HG02678 (cell line): ENCODE measurements around the gene KIF16B.
A peak's percentile ranks its signal among the peaks of the same experiment; 100 is the strongest.

Experiments used
- ATAC-seq: cut with Tn5 transposase; IDR thresholded peaks from one replicate; pipeline ENCODE4 v1.9.1; 2021; ENCODE audit warnings: mild to moderate bottlenecking, moderate library complexity; ENCODE audit not compliant: unreplicated experiment

Gene KIF16B

DNA sequence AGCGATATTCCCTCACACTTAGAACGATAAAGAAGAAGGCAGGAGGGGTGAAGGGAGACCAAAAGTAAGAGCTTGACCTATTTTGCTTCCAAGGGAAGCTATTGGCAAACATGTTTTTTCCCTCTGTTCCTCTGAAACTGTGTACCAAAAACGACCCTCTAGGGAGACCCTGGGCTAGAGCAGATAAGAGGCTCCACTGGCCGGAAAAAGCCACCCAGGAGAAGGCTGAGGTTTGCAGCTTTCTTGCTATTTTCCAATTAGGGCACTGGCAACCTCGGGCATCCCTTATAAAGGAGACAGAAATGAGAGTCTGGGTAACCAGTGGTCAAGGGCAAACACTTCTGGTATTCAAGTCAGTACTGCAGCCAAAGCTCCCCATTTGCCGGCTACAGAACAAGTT is 168.0 kb downstream of the KIF16B start:
- no peak for ATAC-seq

DNA sequence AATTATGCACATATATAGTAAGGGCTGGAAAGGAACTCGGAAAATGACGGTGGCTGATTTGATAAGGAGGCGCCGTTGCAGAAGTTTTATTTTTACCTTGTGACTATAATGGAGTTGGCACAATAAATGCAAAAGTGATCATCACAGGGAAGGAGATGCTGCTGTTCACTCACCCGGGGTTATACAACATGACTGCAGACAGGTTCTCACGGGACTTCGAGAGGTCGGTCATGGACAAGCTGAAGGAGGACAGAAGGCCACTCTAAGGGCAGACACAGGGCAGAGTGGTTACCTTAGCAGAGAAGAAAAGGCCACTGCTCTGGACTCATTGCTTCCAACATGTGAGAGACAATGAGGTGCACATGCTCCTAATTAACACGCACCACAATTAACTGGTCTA is 168.6 kb downstream of the KIF16B start:
- no peak for ATAC-seq

DNA sequence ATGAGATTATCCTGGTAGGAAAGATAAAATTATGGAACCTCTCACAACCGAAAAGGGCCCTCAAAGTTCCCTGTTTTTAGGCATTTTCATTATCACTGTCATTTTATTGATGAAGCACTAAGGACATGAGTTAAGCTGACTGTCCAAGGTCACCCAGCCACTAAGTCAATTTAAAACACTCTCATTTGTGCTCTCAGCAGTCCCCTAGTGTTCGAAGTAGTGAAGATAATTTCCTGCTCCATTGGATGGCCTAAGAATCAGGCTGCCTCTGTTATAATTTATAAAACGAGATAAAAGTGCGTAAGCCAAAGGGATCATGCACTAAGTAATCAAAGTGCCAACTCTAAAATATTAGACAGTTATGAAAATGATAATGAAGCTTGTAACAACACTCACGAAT is 169.1 kb downstream of the KIF16B start:
- no peak for ATAC-seq

DNA sequence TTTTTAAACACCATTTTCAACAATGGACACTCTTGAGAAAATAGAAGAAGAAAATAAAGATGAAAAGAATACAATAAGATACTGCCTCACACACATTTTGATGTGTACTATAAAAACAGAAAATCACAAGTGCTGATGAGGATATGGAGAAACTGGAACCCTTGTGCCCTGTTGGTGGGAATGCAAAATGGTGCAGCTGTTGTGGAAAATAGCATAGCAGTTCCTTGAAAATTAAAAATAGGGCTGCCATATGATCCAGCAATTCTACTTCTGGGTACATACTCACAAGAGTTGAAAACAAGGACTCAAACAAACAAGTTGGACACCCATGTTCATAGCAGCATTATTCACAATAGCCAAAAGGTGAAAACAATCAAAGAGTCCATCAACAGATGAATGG is 173.0 kb downstream of the KIF16B start:
- no peak for ATAC-seq

DNA sequence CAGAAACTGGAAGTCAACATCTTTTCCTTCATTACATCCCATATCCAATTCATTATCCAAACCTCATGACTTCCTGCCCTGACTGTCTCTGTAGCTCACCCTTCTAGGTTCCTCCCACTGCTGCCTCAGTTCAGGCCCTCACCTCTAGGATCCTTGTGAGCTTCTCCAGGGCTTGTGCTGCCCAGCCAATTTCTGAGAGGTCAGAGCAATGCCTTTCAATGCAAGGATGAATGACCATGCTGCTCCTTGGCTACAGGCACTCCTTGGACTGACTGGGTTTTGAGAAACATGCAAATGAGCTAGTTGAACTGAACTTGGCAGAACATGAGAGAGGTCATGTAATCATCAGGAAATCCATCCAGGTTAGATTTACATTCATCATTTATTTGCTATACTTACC is 173.4 kb downstream of the KIF16B start:
- no peak for ATAC-seq

DNA sequence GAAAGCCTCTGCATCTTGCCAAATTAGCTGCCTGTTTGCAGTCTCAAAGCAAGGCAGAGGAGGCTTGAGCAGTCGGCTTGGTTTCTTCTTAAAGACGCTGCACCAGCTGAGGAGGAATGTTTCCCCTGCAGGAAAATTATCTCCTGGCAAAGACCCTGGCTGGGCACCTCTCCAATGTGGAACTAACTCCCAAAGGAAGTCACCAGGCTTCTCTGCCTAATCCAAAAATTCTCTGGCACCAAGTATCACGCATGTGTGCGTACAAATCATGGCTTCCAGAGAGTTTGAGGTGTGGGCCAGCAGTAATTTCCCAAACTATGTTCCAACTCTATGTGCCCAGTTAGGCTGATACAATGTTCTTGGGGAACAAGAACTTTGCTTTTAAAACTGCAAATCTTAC is 176.2 kb downstream of the KIF16B start:
- no peak for ATAC-seq

DNA sequence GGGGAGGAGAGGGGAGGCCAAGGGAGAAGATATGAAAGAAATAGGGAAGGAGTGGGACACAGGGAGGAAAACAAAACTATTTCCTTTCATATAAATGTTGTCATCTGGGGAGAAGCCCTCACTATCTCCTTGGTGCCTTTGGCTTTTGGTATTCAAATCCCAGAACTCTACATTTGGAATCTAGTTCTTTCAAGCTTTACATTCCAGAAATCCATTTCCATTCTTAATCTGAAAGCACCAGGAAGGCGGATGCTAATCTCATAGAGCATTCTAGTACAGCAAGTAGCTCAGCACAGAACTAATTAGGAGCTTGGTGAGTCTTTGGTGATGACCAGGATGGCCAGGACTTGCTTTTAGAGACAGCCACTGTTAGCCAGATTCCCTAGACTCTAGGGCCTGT is 177.9 kb downstream of the KIF16B start:
- no peak for ATAC-seq

DNA sequence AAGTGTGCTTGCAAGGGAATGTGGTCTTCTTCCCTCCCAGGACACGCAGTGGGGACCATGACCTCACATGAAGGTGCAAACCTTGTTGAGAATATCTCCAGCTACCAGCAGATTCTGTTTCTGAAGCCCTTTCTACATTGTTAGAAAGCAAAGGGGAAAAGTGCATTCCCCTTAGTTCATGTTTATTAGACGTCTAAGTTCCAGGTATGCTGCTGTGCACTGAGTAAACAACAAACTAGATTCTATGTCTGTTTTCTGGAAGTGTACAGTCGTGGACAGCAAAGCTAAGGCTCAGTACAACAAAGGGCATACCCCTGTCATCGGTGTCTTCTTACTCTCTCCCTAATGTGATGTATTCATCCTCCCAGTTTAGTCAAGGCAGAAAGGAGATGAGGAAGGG is 178.5 kb downstream of the KIF16B start:
- ATAC-seq = no peak

DNA sequence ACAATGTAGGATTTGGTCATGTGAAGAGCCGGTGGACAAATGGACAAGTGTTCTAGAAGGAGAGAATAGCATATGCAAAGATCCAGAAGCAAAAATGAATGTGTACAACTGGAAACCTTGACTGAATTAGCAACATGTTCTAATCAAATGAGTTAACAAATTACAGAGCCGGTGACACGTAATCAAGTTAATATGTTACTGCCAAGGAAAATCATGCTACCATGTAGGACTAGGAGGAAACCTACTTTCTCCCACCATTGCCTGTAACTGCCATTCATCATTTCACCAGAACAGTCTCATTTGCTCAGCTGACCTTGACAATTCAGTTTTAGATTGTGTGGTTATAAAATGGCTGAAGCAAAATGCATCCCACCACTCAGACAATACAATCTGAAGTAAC is 179.4 kb downstream of the KIF16B start:
- no peak for ATAC-seq

DNA sequence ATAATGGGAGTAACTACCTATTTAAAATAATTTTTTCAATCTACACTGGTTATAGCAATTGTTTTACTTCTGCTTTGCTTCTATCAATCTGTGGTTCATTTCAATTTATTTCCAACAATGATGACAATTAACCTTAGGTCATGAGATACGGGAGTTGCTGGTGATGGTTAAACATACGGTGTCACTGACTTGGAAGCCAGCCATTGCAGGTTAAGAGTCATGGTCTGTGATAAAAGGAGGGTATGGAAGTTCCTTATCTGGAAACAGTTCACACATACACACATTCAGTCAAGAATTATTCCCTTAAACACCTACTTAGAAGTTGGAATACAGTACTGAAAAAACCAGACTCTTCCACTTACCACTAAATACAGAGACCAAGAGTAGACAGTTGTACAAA is 180.0 kb downstream of the KIF16B start:
- ATAC-seq = no peak

DNA sequence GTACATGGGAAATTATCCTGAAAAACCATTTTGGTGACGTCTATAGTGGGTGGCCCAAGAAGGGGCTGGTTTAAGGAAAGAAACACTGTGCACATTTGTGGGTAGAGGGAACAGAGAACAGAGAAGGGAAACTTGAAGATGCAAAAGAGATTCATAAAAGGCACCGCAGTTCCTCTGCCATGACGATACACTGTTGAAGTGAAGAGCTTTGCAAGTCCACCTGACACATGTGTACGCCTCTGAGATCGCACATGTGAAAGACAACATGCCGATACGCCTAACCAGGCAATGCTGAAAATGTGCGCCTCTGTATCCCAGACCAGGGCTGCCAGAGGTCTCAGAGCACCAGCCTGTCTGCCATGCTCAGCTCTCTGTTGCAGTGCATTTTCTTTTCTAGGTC is 180.9 kb downstream of the KIF16B start:
- ATAC-seq = peak; percentile 95

DNA sequence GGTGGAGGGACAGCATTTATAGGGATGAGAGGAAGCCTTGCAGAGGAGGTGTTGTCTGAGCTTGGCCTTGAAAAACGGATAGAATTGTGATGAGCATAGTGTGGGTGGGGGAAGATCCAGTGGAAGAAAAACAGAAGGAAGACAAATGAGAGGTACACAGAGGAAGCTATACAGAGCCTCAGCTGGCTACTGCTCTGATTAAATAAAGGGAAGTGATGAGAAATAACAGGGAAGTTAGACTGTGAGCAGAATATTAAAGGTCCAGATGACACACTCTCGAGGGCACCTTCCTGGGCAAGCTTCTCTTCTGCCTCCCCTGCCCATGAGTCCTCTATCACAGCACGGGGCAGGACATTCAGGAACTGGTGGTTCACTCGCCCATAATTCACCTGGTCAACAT is 182.3 kb downstream of the KIF16B start:
- ATAC-seq = no peak

DNA sequence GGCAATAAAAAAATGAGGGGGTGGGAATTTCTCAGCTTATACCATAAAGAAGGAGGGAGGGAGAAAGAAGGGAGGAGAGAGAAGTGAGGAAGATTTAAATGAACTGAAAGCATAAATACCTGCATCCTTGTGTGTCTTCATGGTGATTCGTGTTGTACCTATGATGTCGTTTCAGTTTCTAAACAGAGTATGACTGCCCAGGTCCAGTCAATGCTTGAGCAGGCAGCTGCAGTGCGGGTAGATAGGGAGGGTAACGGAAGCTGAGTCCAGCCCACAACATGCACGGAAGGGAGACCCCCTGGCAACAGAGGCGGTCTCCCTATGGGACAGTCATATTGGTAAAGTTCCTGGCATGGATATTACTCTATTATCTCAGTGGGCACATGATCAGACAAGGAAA is 184.5 kb downstream of the KIF16B start:
- ATAC-seq = peak; percentile 52

DNA sequence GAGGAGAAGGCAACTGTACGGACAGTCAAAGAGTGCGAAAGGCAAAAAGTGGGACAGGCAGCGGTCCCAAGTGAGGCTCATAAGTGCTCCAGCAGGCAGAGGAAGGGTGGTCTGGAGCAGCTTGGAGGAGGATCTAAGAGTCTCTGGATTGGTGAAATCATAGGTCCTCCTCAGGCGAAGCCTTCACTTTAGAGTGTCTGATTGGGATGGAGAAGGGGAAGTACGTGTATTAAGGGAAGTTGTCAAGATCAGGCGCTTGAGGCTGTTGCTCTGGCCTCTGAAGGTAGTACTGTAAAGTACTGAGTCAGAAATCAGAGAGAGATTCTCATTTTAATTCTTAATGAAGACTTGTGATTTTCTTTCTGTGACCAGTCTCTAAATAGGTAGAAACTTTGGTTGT is 185.6 kb downstream of the KIF16B start:
- ATAC-seq = no peak

DNA sequence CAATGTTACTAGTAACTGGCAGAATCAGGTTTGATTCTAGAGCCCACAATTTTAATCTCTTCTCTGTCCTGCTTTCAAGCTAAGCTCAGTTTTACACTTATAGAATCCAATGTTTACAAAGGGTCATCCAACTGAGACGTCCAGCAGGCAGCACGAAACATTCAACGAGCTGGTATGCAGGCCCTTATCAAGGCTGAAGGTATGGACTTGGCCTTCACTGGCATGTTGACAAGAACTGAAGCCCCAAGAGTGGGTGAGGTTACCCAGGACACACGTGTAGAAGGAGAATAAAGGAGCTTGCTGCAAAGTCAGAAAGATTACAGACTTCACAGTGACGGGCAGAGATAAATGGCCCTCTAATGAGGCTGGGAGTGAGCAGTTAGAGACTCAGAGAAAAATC is 187.4 kb downstream of the KIF16B start:
- ATAC-seq = no peak

DNA sequence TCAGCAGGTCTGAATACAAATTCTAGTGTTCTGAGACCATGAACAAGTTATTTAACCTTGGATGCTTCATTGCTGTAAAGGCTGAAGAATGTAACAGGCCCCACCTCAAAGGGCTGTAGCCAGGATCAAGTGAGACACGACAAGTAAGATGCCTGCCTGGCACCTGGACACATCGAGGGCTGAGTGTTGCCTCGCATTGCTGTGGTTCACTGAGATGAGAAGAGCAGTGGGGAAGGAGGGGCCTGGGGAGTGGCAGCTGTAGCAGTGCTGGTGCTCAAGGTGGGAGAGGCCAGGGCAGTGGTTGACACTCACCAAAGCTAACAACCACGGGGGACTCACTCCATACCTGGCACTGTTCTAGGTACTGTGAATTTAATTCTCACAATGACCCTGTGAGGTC is 187.8 kb downstream of the KIF16B start:
- ATAC-seq = no peak

DNA sequence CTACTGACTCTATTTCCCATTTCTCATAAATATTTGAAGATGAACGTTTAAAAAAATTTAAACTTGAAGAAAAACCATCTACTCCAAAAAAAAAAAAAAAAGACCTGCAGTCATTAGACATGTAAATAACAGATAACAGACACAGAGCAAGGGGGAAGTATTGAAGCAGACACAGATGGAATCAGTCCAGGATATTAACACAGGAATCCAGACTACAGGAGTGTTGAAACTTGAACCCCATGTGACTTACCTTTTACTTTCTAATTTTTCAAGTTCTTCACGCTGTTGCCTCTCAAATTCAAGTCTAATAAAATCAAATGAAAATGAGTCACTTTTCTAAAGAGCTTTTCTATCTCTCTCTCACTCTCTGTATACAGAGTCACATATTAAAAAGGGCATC is 191.8 kb downstream of the KIF16B start:
- ATAC-seq = no peak

DNA sequence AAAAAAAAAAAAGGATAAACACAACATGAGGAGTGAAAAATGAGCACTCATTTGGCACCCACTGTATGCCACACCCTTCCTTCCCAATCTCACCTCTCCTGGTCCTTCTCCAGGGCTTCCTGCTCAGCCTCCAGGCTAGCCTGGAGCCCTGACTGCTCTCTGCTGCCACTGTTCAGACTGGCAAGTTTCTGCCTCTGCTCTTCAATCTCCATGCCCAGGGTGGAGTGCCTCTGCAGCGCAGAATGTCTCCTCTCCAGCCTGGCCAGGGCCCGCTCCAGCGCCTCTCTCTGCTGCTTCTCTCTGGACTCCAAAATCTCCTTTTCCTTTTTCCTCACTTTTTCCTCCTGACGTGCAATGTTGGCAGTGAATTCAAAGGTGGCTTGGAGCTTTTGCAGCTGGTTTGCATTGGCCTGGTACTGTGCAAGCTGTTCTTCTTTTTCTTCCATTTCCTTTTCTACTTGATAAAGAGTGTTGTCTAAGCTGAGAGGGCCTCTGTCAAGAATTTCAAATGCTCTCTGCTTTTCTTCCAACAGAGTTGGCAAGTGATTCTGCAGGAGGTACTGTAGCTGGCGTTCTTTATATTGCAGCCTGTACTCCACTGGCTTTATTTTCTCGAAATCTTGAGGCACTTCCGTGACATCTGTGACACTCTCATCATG is 194.4 kb downstream of the KIF16B start:
- ATAC-seq = no peak

DNA sequence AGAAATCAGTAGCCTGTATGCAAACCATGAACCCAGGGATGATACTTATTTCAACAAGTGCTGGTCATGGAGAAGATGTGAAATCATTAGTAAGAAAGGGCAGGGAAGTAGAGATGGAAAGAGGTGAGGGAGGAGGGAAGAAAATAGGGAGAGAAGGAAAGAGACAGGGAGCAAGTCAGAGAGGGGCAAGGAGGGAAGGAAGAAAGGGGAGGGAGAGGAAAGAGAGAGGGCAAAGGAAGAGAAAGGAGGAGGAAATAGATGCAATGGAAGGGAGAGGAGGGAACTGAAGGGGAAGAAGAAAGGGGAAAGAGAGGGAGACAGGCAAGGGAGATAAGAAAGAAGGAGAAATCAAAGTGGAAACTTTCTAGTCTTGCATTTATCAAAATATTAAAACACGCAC is 195.1 kb downstream of the KIF16B start:
- ATAC-seq = no peak

DNA sequence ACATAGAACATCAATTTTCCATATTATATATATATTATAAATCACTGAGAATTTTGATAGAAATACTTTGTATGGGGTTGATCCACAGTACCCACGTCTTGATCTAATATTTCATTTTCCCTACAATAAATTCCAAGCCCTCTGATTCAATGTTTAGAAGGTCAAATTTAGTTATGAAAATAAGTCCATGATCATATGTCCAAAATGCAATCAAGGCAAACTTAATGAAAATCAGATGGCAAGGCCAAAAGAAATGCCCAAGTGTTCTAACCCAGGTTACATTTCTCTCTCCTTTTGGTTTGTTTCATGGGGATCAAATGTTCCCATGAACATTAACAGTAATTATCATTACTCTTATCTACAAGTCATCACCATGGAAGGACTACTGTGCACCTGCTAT is 203.8 kb downstream of the KIF16B start:
- ATAC-seq = no peak

DNA sequence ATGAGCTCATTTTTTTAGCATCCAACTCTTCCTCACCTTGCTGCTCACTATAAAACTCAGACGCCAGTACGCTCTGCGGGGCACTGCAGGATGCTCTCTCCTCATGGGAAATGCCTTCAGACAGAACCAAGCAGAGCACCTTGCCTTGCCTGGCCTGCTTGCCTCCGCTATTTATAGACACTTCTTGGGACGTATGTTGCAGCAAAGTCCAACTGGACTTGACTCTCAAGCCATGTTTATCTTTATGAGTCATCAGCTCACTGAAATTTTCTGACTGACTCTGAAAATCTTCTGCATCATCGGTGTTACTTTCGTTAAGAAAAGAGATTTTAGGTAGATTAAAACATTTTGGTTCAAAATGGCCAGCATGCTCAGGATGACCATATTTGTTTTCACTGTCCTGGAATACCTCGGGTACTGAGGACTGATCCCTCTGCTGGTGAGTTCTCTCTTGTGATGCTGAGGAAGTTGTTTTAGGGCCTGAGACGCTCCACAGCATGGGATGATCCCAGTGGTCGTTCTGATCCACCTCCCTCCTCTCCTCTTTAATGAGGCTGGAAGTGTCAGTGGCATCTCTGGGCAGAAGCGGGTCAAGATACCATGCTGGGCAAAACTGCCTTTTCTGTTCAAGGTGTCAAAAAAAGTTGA is 204.5 kb downstream of the KIF16B start:
- no peak for ATAC-seq

DNA sequence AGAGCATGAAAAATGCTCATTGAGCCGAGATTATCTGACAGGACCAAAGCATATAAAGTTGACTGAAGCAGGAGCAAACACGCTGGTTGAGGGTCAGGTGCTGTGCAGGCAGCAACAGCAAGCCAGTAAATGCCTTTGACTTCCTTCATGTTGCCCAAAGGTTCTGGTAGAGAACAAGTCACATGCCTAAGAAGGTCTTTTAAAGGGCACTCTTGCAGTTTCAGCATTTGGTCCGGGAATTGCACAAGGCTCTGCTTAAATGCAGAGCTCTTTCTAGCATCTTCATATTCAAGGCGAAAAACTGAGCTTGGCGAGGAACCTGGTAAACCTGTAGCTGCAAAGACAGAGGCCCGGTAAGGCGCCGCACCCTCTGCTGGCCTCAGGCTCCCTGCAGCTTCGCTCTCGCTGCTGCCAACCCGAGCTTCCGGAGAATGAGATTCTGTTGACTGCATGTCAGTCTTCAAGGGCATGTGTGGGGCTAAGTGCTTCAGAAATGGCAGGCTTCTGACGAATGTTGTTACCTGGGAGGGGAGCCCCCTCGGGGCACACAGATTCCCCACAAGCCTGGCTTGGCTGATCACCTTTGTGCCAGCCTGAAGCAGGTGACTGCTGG is 205.2 kb downstream of the KIF16B start:
- ATAC-seq = no peak

DNA sequence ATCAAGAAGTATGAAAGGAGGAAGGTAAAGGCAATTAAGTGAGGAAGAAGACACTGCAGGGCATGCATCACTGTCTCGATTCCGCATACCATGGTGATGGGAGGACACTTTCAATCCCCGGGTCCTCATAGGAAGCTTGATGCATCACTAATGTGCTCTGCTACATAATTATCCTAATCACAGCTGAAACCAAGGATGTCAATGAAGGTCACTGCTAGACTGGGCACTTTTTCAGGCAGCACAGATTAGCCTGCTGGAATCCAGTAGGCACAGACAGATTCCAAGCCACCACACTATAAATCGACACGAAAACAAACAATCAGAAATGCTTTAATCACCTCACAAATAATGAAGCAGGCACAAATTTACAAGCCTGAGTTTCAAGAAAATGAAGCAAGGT is 206.7 kb downstream of the KIF16B start:
- no peak for ATAC-seq
